Anterior cingulate cortex (tissue), 58 donors: ENCODE results near the gene ZNF423.
A peak's percentile ranks its signal among the peaks of the same experiment; 100 is the strongest.
"Not testable (repeated sequence)": the region's sequence is repeated elsewhere in the genome, so short reads cannot be mapped to it uniquely, and the experiment has no call there.

Experiments
- DNase-seq, 58 donors: peaks; one replicate each; lab custom pipeline; 2025; lab: John Stamatoyannopoulos, UW

The ZNF423 gene

DNA sequence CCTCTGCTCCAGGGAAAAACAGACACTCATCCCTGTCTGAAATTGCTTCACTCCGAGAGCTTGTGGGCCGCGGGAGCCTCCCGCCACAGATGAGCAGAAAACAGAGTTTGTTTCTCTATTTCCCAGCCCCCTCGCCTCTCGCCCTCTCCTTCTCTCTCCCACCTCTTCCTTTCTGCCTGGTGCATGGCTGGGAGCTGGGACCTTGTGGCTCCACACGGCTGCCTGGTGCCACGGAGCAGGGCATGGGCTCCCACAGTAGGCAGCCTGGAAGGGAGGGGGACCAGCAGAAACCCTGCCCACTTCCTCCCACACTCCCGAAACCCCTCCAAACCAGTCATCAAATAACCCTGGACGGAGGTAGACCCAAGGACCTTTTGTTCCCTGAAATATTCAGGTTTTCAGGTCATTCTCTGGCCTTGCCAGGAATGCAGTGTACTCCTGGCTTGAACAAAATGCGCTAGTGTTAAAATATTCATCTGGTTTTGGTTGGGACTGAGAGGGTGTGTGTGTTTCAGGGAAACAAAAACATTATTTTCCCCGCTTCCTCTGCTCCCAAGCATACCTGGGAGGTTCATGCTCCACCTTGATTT lies 277.4 kb downstream of the ZNF423 start:
- no peak for DNase-seq

- no peak for DNase-seq
Measured at GRCh38 chr16:49578018-49578417, 277.9 kb downstream of the ZNF423 start.

GRCh38 chr16:49576941-49577340 lies 279.0 kb downstream of the ZNF423 start:
- no peak for DNase-seq

DNA sequence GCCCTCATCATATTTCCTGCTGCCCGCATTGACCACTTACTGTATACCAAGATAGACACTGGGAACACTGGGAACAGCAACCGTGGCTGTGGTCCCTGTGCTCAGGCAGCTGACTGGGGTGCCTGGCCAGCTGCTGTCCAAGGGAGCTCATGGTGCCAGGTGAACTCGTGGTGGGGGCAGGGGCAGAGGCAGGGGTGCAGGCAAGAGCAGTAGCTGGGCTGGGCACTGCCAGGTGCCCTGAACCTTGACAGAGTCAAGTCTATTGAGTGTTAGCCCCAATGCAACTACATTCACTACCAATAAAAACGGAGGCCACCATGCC lies 279.8 kb downstream of the ZNF423 start:
- no peak for DNase-seq

DNA sequence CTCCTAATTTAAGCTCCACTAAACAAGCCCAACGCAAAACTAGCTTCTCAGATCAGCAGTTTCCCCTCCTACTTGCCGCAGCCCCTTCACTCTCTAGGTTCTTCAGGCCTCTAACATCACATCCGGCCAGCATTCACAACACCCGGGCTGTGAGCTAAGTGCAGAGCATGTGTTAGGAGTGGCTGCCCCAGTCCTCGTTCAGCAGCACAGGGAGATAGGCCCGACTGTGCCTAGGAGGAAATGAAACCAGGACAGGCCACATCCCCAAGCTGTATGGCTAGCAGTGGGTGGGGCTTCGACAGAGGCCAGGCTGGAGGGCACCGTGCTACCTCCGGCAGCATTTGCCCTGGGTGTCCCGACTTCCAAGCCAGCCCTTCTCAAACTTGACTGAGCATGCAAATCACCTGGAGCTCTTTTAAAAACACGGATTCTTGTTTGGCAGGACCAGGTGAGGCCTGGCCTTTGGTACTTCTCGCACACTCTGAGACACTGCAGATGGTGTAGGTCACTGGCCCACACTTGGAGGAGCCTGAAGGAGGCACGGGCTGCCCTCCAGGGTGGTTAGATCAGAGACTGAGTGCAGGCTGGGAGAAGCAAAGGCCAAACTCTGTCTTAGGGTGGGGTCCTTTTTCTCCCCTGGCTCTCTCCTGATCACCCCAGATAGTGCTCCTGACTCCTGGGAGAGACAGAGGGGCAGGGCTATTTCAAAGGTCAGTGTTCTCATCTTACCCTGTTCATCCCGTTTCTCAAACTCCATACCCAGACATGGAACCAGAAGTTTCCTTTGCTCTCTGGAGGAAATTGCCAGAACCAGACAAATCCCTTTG lies 280.4 kb downstream of the ZNF423 start:
- peak in 28 of 58 donors; percentile 5 to 52 (median 24) for DNase-seq

GRCh38 chr16:49574826-49575225 lies 281.1 kb downstream of the ZNF423 start:
- DNase-seq, result no peak

GRCh38 chr16:49567950-49568349 lies 288.0 kb downstream of the ZNF423 start:
- DNase-seq, result no peak

- DNase-seq, result no peak
Measured at GRCh38 chr16:49566432-49566831, 289.5 kb downstream of the ZNF423 start.

DNA sequence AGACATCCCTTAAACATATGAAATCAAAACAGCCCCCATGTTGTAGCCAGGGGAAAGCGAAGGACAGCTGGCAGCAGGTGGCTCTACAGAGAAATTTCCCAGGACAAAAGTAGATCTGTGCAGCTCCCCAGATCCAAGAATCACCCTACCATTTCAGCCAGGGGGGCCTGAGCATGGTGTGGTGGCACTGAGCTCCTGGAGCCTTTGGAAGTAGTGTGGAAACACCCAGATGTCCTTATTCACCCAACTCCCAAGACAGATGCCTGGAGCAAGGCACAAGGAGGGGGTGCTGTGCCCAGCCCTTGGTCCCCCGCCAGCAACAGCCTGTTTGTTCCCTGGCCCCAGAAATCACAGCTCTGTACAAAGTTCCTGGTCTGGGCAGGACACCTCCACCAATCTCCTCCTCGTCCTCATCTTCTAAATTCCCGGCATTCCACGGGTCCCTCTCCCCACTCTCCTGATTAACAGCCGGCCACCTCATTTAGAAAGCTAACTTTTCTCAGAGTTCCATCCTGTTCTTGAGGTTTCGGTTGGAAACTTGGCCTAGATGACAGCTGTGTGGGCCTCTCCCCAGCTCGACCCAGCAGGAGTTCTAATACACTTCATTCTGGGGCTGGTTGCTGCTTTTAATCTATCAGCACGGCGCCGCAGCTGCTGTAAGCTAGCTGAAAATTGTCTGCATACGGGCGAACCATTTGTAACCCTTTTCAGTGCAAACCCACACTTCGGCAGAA lies 291.2 kb downstream of the ZNF423 start:
- DNase-seq, result peak in 1 of 58 donors; percentile 9

DNA sequence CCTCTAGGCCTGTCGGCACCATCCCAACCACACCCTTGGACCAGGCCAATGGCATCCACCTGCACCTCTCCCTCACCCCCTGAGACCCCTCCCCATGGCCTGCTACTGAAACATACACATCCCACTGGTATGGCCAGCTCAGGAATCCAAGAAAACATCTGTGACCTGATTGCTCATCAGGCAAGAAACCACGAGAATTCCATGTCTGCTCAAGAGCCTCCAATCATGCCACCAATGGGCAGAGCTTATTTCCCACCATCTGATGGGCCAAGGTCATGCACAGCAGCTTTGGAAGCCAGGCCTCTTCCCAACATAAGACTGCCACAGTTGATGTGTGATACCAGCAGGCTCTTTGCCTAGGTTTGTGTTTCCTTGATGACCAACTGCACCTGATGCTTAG lies 292.2 kb downstream of the ZNF423 start:
- DNase-seq, result no peak

DNA sequence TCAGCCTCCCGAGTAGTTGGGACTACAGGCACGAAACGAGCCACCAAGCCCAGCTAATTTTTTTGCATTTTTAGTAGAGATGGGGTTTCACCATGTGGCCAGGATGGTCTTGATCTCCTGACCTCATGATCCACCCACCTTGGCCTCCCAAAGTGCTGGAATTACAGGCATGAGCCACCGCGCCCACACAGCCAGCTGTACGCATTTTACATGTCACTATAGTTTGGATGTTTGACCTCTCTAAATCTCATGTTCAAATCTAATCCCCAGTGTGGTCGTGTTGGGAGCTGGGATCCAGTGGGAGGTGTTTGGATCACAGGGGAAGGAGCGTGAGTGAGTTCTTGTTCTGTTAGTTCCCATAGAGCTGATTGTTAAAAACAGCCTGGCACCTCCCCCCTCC lies 293.0 kb downstream of the ZNF423 start:
- not testable (repeated sequence) for DNase-seq

- DNase-seq, result no peak
Measured at GRCh38 chr16:49562228-49562627, 293.7 kb downstream of the ZNF423 start.

- DNase-seq, result peak in 17 of 58 donors; percentile 7 to 69 (median 28)
Measured at GRCh38 chr16:49560004-49560830, 295.7 kb downstream of the ZNF423 start.

DNA sequence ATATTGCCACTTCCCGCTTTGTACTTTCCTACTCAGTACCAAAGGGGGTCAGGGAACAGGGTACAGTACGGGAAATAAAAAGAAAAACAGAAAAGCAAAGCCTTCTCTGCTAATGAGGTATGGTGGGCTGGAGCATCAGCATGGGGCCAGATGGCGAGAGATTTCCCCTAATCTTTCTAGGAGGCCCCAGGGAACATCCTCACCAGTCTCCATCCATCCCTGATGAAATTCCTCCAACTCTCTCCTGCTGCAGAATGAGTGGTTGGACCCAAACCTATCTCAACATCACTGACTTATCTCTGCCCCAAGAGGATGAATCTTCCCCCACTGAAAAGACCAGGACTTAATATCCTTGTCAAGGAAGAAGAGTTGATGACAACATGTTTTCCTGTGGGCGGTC lies 296.7 kb downstream of the ZNF423 start:
- DNase-seq, result no peak

DNA sequence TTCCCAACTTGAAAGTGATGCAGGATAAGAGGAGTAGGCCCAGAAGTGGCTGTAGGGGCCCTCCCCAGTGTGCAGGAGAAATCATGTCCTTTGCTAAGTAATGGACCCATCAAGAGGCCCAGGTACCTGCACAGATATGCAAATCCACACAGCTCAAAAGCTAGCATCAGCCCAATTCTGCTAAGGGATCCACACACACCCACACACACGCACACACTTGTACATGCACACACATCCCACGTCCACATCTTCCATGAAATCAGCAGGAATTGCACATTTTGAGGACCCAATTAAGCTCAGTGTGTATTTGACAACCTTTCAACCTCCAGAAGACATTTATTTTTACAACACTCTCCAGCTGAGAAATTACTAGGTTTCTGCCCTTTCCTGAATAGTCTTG lies 297.5 kb downstream of the ZNF423 start:
- no peak for DNase-seq

- peak in 19 of 58 donors; percentile 4 to 43 (median 12) for DNase-seq
Measured at GRCh38 chr16:49556606-49557446, 299.1 kb downstream of the ZNF423 start.

DNA sequence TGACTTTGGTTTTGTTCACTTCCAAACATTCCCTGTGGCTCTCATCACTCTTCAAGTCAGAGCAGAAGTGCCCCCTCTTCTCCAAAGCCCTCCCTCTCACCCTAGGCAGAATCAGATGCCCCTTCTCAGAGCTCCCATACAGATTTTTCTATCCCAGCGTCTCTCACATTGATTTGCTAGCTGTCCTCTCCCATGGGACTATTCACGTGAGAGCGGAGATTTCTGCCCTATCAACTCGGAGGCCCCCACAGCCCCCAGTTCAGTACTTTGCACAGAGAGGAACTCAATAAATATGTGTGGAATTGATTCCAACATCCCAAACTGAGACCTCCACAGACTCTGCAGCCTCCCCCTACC lies 299.7 kb downstream of the ZNF423 start:
- DNase-seq, result no peak

DNA sequence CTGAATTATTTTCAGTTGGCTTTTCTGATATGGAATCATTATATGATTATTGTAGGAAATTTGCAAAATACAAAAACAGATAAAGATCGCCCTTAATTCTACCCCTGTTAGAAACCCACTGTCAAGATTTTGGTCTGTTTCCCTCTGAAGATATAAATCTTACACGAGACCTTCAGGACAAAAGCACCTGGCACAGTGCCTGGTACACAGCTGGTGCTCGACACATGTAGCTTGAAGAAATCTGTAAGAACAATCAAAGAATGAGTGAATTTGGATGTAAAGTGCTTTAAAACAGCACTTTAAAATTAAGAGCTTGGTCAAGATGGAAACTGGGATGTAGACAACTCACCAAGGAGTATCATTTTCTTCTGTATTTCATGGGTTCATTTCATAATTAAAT lies 301.2 kb downstream of the ZNF423 start:
- DNase-seq, result no peak

- no peak for DNase-seq
Measured at GRCh38 chr16:49552313-49552928, 303.5 kb downstream of the ZNF423 start.
